Gastroesophageal sphincter (tissue), 4 donors: ENCODE data around the gene GPAT2. TPM values are rescaled to one million over a fixed set of nuclear protein-coding genes. Genes with fewer than 3 reads are reported as not detected.
"Not testable (repeated sequence)": the region's sequence is repeated elsewhere in the genome, so short reads cannot be mapped to it uniquely, and the experiment has no call there.

ENCODE experiments used
- ATAC-seq: fragments of 150-250 bp; one replicate; pipeline ENCODE4 v1.9.1; 2016; ENCODE audit warnings: mild to moderate bottlenecking, moderate library complexity
- H3K27ac ChIP-seq, 4 donors: fragments of 200-600 bp; sonication (generic) in 3 of 4; 1 replicate in 3 of 4; 2 replicates in 1 of 4; pipeline ENCODE4 v1.5.1; 2016 to 2019
- H3K27me3 ChIP-seq: fragments of 200-600 bp; sonication (generic); one replicate; pipeline ENCODE4 v1.5.1; 2019
- H3K36me3 ChIP-seq, 2 donors: fragments of 200-600 bp; sonication (generic); one replicate each; pipeline ENCODE4 v1.5.1; 2019; ENCODE audit warnings: control low read depth in 1 of 2
- H3K4me1 ChIP-seq, 3 donors: fragments of 200-600 bp; sonication (generic); 1 replicate in 2 of 3; 2 replicates in 1 of 3; pipeline ENCODE4 v1.5.1; 2016 to 2019; ENCODE audit warnings: control low read depth in 2 of 3
- H3K4me3 ChIP-seq, 2 donors: fragments of 200-600 bp; sonication (generic); one replicate each; pipeline ENCODE4 v1.5.1; 2019; ENCODE audit warnings: mild to moderate bottlenecking in 1 of 2, moderate library complexity in 1 of 2
- H3K9me3 ChIP-seq, 3 donors: fragments of 200-600 bp; sonication (generic); one replicate each; pipeline ENCODE4 v1.5.1; 2017 to 2019; ENCODE audit warnings: control low read depth in 2 of 3
- WGBS, 2 donors: methylation state at CpG; one replicate each; pipeline ENCODE4 v1.1.5; 2018; ENCODE audit warnings: low coverage in 1 of 2; 5-methylcytosine and 5-hydroxymethylcytosine counted together
- total RNA-seq, 4 donors: library from RNA; depleted of rRNA; stranded (reverse); fragments of >200 nt; gene quantifications; one replicate each; pipeline ENCODE4 v1.1.0, GENCODE V29; 2016
- TF ChIP-seq, protein P1 (sequence below), 4 experiments: fragments of 200-600 bp in 2 of 4; fragments of 450-650 bp in 2 of 4; sonication (generic) in 1 of 4; IDR thresholded peaks; one replicate each; pipeline ENCODE4 v1.5.1; 2017 to 2019; ENCODE audit warnings: antibody characterized with exemption in 4 of 4, mild to moderate bottlenecking in 2 of 4, moderate library complexity in 2 of 4

GPAT2 gene
- total RNA-seq, 4 donors from 2014 or later = 1.9 to 8.4 (median 3.9) TPM

DNA sequence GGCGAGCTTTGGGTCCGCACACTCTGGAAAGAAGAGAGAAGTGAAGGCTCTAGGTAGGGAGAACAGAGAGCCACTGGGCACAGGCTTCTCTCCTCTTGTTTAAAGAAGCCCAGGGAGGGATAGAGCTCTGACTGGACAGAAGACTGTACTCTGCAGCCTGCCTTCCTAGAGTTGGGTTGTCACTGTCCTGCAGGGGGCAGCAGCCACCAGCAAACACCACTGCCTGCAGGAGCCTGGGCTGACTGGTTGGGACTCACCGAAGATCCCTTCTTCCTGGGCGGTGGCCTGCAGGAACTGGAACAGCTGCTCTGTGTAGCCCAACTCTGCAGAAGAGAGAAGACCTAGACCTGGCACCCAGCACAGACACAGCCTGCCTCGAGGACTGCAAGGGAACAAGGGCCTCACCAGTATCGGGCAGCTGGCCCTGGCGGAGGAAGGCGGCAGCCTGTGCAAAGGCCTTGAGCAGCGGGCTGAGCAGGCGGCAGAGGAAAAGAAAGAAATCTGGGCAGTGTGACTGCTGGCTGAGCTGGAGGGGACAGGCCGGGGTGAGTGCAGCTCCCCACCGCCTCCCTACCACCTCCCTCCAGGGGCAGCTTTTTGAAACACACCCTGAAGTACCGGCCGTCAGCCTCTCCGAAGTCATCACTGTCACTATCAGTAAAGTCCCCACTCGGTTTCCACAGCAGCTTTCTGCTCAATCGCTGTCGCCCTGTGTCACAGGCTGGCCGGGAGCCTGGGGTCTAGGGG is 11.8 kb downstream of the GPAT2 start:
- H3K4me3 ChIP-seq, H3K27ac ChIP-seq, H3K4me1 ChIP-seq, H3K27me3 ChIP-seq, H3K36me3 ChIP-seq, H3K9me3 ChIP-seq: not testable (repeated sequence)
- 75% methylated on average over 4 of the region's 19 CpGs; no CpG with 5 or more reads in 1 of the 2 donors for WGBS, 2 donors
- ATAC-seq = peak; percentile 88
- TF ChIP-seq, protein P1, sequence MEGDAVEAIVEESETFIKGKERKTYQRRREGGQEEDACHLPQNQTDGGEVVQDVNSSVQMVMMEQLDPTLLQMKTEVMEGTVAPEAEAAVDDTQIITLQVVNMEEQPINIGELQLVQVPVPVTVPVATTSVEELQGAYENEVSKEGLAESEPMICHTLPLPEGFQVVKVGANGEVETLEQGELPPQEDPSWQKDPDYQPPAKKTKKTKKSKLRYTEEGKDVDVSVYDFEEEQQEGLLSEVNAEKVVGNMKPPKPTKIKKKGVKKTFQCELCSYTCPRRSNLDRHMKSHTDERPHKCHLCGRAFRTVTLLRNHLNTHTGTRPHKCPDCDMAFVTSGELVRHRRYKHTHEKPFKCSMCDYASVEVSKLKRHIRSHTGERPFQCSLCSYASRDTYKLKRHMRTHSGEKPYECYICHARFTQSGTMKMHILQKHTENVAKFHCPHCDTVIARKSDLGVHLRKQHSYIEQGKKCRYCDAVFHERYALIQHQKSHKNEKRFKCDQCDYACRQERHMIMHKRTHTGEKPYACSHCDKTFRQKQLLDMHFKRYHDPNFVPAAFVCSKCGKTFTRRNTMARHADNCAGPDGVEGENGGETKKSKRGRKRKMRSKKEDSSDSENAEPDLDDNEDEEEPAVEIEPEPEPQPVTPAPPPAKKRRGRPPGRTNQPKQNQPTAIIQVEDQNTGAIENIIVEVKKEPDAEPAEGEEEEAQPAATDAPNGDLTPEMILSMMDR (IDR thresholded peaks at IDR 0.05) = peak; percentile 66 to 82 (median 75)

DNA sequence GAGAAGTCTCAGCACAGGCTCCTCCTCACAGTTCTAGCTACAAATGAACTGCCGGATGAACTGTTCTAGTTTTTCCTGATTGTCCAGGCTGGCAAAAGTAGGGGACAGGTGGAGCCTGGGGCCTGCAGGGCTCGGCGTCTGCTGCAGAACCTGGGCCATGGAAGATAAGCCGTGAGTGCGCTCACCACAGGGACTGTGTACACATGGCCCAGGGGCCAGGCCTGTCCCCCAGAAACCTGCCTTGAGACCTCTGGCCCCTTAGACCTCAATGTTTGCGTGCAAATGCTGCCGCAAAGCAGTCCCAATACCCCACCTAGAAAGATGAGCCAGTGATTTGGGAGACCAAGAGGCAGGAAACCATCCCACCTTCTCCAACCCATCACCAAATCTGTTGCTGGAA is 12.6 kb downstream of the GPAT2 start:
- not testable (repeated sequence) for H3K4me1 ChIP-seq, H3K9me3 ChIP-seq, H3K4me3 ChIP-seq, ATAC-seq, H3K27me3 ChIP-seq, H3K27ac ChIP-seq, H3K36me3 ChIP-seq
- whole genome bisulfite sequencing, 2 donors = no CpG with 5 or more reads among the region's 7 CpGs

DNA sequence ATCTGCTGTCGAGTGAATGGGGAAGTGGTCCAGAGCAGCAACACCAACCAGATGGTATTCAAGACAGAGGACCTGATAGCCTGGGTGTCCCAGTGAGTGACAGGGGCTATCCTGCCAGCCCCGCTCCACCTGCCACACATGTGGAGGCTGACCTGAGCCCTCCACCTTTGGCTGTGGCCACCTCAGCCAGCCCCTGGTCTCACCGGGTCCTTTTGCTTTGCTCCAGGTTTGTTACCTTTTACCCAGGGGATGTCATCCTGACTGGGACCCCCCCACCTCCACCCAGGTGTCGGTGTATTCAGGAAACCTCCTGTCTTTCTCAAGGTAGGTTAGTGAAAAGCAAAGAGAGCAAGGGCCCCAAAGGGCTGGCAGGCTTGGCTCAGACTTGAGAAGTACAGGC is 13.6 kb downstream of the GPAT2 start:
- not testable (repeated sequence) for H3K36me3 ChIP-seq, ATAC-seq
- WGBS, 2 donors = 57% methylated on average over 1 of the region's 4 CpGs; no CpG with 5 or more reads in 1 of the 2 donors

DNA sequence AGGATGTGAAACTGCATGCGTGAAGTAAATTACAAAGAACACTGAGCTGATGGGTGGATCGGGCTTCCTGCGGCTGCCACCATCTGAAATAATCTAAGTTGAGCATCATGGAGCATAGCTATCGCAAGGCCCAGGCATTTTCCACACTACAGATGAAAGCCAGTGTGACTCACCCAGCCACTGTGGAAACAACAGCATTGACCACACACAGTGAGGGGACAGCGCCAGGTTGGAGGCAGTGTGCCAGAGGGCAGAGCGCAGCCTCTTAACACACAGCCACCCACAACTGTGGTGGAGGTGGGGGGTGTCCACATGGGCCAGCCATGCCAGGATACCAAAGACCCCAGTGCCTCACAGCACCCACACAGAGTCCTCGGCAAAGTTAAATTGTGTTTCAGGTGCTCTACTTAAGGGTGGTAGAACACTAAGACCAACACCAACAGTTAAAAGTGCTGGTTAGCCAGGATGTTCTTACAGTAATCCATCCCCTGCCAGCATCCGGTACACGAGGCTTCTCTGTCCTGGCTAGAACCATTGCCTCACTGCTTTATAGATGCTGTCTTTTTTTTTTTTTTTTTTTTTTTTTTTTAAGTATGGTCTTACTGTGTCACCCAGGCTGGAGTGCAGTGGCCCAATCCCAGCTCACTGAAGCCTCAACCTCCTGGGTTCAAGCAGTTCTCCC is 14.7 kb downstream of the GPAT2 start:
- H3K4me1 ChIP-seq, H3K27ac ChIP-seq, H3K4me3 ChIP-seq, H3K27me3 ChIP-seq, H3K9me3 ChIP-seq, ATAC-seq, H3K36me3 ChIP-seq: not testable (repeated sequence)
- 40 to 44% methylated on average over 1 to 3 of the region's 9 CpGs for WGBS, 2 donors

More for the DNA sequence above, 13.6 kb downstream of the GPAT2 start:
- H3K4me1 ChIP-seq, H3K27ac ChIP-seq, H3K27me3 ChIP-seq, H3K4me3 ChIP-seq, H3K9me3 ChIP-seq: not testable (repeated sequence)

GRCh38 chr2:96016321-96016720 is 18.4 kb downstream of the GPAT2 start:
- H3K36me3 ChIP-seq, H3K9me3 ChIP-seq, H3K4me3 ChIP-seq, H3K27me3 ChIP-seq, ATAC-seq, H3K27ac ChIP-seq: not testable (repeated sequence)
- 88 to 95% methylated on average over 4 of the region's 4 CpGs for WGBS, 2 donors
- peaks cover 0 to 14% (median 0%) of the 10 kb centered on the region in 3 donors for H3K4me1 ChIP-seq

DNA sequence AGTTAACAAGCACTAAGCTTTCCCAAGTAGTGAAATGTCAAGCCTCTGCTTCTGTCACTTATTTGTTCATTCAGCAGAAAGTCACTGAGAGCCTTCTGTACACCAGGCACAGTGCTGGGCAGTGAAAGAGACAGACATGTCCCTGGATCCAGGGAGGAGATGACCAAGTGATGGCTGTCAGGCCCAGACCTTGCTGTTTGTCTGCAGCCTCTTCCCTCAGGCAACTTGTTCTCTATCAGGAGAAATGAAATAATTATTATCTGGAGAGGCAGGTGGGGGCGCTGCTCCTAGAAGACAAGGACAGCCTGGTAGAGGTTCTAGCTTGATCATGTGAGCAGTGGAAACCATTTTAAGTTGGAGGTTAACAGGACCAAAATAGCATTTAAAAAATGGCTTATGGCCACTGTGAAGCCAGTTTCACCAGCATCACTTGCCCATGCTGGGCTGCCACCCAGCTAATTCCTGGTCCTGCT is 21.9 kb downstream of the GPAT2 start:
- not testable (repeated sequence) for H3K9me3 ChIP-seq, H3K36me3 ChIP-seq, ATAC-seq, H3K27me3 ChIP-seq, H3K4me3 ChIP-seq
- Histone ChIP-seq H3K27ac (peak overlapping the region in 2 of 4 donors; percentile 57 to 69), H3K4me1 (peaks cover 0 to 30% (median 4%) of the 10 kb centered on the region in 3 donors)
- 50% methylated on average over 1 of the region's 1 CpG; no CpG with 5 or more reads in 1 of the 2 donors for WGBS, 2 donors

GRCh38 chr2:96012086-96012791 is 22.5 kb downstream of the GPAT2 start:
- not testable (repeated sequence) for H3K27me3 ChIP-seq, ATAC-seq, H3K4me3 ChIP-seq, H3K9me3 ChIP-seq, H3K36me3 ChIP-seq
- WGBS, 2 donors = 78% methylated on average over 7 of the region's 8 CpGs; no CpG with 5 or more reads in 1 of the 2 donors
- H3K27ac ChIP-seq = peak overlapping the region in 2 of 4 donors; percentile 57 to 69
- H3K4me1 ChIP-seq = peaks cover 0 to 30% (median 4%) of the 10 kb centered on the region in 3 donors

DNA sequence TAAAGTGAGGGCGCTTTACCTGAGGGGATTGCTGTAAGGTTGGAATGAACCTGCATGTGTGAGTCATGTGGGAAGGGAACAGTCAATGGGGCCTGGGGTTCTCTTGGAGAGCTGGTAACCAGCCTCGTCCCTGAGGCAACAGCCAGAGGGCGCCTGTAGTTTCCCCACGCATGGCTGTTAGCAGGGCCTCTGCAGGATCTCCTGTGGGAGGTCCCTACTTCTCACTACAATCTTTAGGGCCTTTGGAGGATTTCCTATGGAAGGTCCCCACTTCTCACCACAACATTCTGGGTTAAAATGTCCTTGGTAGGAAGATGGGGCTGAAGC is 23.6 kb downstream of the GPAT2 start:
- H3K27ac ChIP-seq = peak overlapping the region in 3 of 4 donors; percentile 57 to 75 (median 69)
- ATAC-seq = peak; percentile 20
- TF ChIP-seq, protein P1 (IDR thresholded peaks at IDR 0.05) = peak in 3 of 4 experiments; percentile 16 to 31 (median 24)

More for the DNA sequence above, 23.6 kb downstream of the GPAT2 start:
- H3K27me3 ChIP-seq, H3K9me3 ChIP-seq, H3K36me3 ChIP-seq: not testable (repeated sequence)
- WGBS, 2 donors = 20% methylated on average over 1 of the region's 4 CpGs; no CpG with 5 or more reads in 1 of the 2 donors
- Histone ChIP-seq H3K4me3 (peak overlapping the region in 1 of 2 donors; percentile 28), H3K4me1 (peaks cover 0 to 30% (median 4%) of the 10 kb centered on the region in 3 donors)
